Testis (tissue), 3 donors: ENCODE measurements around the gene DCLK2. TPM values are rescaled to one million over a fixed set of nuclear protein-coding genes. Genes with fewer than 3 reads are reported as not detected.

Experiments used
- DNase-seq: peaks from one replicate; pipeline ENCODE4 v3.0.0-alpha.2; 2019
- H3K27ac ChIP-seq, 2 donors: fragments of 200-600 bp; sonication (generic); one replicate each; pipeline ENCODE4 v1.5.1; 2019
- H3K27me3 ChIP-seq: fragments of 200-600 bp; sonication (generic); one replicate; pipeline ENCODE4 v1.5.1; 2019
- H3K36me3 ChIP-seq: fragments of 200-600 bp; sonication (generic); one replicate; pipeline ENCODE4 v1.5.1; 2017; ENCODE audit warnings: low read depth; ENCODE audit errors: missing control alignments
- H3K4me1 ChIP-seq: fragments of 200-600 bp; sonication (generic); one replicate; pipeline ENCODE4 v1.5.1; 2019
- H3K4me3 ChIP-seq, 2 donors: fragments of 200-600 bp; sonication (generic); one replicate each; pipeline ENCODE4 v1.5.1; 2017 to 2019
- H3K9me3 ChIP-seq: fragments of 200-600 bp; sonication (generic); one replicate; pipeline ENCODE4 v1.5.1; 2017
- POLR2A ChIP-seq: fragments of 450-650 bp; IDR thresholded peaks from one replicate; pipeline ENCODE4 v1.6.1; 2017; ENCODE audit warnings: antibody characterized with exemption, mild to moderate bottlenecking, moderate library complexity
- WGBS, 2 donors: methylation state at CpG; one replicate each; pipeline ENCODE4 v1.1.5; 2018; 5-methylcytosine and 5-hydroxymethylcytosine counted together
- intact Hi-C: fragments of 100-400 bp; cut with DNase I; formaldehyde crosslinking; loops from one replicate; pipeline ENCODE4 v1.15.1; 2023; ENCODE audit warnings: low total_unique reads
- polyA plus RNA-seq: library from polyadenylated mRNA; stranded (reverse); fragments of 350-450 nt; fragmentation: Illumina TruSeq; extraction: RNeasy Lipid Tissue Mini Kit (QIAGEN cat#74804); gene quantifications from one replicate; pipeline ENCODE4 v1.2.3, GENCODE V29; 2014; ENCODE audit warnings: low read depth, low replicate concordance; ENCODE audit not compliant: insufficient read depth
- total RNA-seq, 2 donors: library from RNA; depleted of rRNA; stranded (reverse); fragments of >200 nt; gene quantifications; one replicate each; pipeline ENCODE4 v1.2.3, GENCODE V29; 2016
- TF ChIP-seq, protein P1 (sequence below), 3 experiments: fragments of 450-650 bp in 2 of 3; fragments of 200-600 bp in 1 of 3; sonication (generic) in 1 of 3; IDR thresholded peaks; one replicate each; pipeline ENCODE4 v1.5.1; 2016 to 2019; ENCODE audit warnings: antibody characterized with exemption in 3 of 3, mild to moderate bottlenecking in 2 of 3, moderate library complexity in 1 of 3

Gene DCLK2
- total and polyA plus RNA-seq, 3 donors from 2014 or later: 6.1 to 18.4 (median 14.8) TPM

DNA sequence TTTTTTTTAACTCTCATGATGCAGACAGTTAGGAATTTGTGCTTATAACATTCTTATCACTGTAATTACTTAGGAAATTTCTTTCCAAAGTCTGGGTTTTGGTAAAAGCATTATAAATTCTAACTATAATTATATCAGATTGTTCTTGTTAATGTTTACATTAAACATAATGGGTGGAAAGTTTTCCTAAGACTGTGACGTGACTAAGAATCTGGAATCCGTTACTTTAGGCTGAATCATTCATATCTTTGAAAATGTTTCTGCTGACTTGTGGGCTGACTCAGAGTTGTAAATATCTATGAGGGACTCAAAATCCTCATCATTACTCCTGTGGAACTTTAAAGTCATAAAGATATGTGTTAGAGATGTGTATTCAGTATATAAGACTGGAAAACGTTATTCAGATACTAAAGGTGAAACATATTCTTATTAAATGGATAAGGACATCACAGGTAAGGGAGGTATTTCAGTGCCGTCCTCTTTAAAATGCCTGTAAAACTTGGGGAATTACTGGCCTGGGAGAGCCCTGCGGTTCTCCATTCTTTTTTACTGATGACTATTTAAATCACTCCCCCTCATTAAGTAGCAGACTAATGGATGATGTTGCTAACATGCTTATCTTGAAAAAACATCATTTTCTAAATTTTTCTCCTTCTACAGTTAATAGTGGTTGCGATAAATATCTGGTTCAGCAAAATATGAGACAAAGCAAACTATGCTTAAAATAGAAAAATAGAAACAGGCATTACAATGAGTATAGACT, 159.0 kb downstream of the DCLK2 start:
- no peak for TF ChIP-seq POLR2A
- TF ChIP-seq, protein P1, sequence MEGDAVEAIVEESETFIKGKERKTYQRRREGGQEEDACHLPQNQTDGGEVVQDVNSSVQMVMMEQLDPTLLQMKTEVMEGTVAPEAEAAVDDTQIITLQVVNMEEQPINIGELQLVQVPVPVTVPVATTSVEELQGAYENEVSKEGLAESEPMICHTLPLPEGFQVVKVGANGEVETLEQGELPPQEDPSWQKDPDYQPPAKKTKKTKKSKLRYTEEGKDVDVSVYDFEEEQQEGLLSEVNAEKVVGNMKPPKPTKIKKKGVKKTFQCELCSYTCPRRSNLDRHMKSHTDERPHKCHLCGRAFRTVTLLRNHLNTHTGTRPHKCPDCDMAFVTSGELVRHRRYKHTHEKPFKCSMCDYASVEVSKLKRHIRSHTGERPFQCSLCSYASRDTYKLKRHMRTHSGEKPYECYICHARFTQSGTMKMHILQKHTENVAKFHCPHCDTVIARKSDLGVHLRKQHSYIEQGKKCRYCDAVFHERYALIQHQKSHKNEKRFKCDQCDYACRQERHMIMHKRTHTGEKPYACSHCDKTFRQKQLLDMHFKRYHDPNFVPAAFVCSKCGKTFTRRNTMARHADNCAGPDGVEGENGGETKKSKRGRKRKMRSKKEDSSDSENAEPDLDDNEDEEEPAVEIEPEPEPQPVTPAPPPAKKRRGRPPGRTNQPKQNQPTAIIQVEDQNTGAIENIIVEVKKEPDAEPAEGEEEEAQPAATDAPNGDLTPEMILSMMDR (IDR thresholded peaks at IDR 0.05): no peak
- Histone ChIP-seq H3K36me3 (no peaks in the 10 kb centered on the region), H3K27me3 (no peaks in the 10 kb centered on the region), H3K9me3 (no peaks in the 10 kb centered on the region), H3K4me1 (no peaks in the 10 kb centered on the region), H3K27ac (no peak overlapping the region), H3K4me3 (no peak overlapping the region)
- intact Hi-C loops: no loop called here
- 61 to 67% methylated on average over 6 of the region's 6 CpGs for WGBS, 2 donors
- no peak for DNase-seq

DNA sequence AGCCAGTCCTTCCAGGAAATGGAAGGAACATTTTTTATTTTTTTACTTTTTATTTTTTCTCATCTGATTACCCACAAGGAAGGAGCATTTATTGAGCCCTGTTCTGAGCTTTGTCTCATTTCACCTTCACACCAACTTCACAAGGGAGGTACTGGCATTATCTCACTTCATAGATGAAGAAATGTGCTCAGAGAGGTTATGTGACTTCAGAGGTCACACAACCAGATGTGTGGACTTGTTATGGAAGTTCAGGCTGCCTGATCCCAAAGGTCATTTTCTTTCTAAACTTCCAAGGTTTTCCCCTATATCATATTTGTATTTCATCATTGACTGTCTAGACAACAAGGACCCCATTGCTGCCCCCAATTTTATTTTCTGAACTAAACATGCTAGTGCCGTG, 160.3 kb downstream of the DCLK2 start:
- 70 to 97% methylated on average over 1 of the region's 1 CpG for WGBS, 2 donors

DNA sequence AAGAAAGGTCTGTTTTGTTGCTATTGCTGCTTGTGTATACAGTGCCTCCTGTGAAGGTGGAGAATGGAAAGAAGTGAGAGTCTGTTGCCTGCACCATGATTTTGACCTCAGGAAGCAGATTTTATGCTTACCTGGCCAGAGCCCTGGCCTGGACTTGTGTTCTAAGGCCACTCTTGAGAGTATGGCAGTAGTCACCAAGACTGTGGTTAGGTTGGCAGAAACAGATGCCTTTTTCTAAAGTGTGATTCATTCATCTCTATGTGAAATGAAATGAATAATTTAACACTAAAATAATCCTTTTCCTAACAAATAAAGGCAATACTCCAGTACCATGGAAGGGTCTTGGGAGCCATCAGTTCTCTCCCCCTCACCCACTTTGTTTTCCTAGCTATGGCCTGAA, 161.8 kb downstream of the DCLK2 start:
- H3K27ac ChIP-seq: no peak overlapping the region
- no peak overlapping the region for H3K4me3 ChIP-seq
- H3K27me3 ChIP-seq: no peaks in the 10 kb centered on the region
- H3K9me3 ChIP-seq: no peaks in the 10 kb centered on the region
- H3K4me1 ChIP-seq: no peaks in the 10 kb centered on the region
- no peak for DNase-seq
- H3K36me3 ChIP-seq: no peaks in the 10 kb centered on the region
- TF ChIP-seq POLR2A: no peak
- TF ChIP-seq, protein P1 (IDR thresholded peaks at IDR 0.05): no peak
- intact Hi-C loops: loop anchor here (10.0 kb wide), 1 partner anchor 235 kb away; no protein-coding TSS in a partner anchor

More for the DNA sequence above, 160.3 kb downstream of the DCLK2 start:
- Histone ChIP-seq H3K27me3 (no peaks in the 10 kb centered on the region), H3K9me3 (no peaks in the 10 kb centered on the region), H3K36me3 (no peaks in the 10 kb centered on the region), H3K4me3 (no peak overlapping the region), H3K27ac (no peak overlapping the region), H3K4me1 (no peaks in the 10 kb centered on the region)
- DNase-seq: no peak
- no peak for TF ChIP-seq POLR2A
- TF ChIP-seq, protein P1 (IDR thresholded peaks at IDR 0.05): no peak
- intact Hi-C loops: no loop called here

DNA sequence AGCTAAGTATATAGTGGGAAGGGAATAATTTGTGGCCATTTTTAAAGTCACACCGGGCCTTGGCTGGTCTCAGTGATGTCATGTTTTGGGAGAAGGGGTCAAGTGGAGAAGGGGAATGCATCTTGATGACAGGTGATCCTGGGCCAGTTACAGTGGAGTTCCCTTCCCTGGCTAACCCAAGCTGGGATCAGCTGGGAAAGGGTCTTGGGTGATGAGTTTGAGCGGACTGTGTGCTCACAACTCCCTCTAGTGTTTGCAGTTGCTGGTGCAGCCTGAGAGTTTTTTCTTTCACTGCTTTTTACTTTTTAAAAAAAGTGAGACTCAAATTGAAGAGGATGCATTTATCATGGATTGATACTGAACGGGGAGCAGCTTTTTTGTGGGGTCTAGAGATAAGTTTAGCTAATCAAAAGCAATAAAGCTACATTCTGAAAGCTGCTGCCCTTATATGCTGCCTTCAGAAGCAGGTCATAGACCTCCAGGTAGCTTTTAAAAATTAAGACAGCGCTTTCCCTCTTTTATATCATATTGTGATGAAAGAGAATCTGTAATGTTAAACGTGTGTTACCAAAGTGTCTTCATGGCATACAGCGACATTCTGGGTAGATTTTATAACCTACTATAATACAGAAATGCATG, 164.7 kb downstream of the DCLK2 start:
- TF ChIP-seq, protein P1 (IDR thresholded peaks at IDR 0.05): peak; percentile 44 to 88 (median 62)
- TF ChIP-seq POLR2A: no peak
- intact Hi-C loops: loop anchor here (10.0 kb wide), 1 partner anchor 238 kb away; no protein-coding TSS in a partner anchor
- H3K36me3 ChIP-seq: no peaks in the 10 kb centered on the region
- WGBS, 2 donors: 54 to 59% methylated on average over 6 of the region's 6 CpGs
- no peak overlapping the region for H3K27ac ChIP-seq
- no peaks in the 10 kb centered on the region for H3K27me3 ChIP-seq
- H3K4me3 ChIP-seq: no peak overlapping the region
- no peaks in the 10 kb centered on the region for H3K9me3 ChIP-seq
- DNase-seq: peak; percentile 46
- H3K4me1 ChIP-seq: no peaks in the 10 kb centered on the region
